Activated T-cell treated with anti-CD3 and anti-CD28 coated beads, Interleukin-2, amount 50 U/mL, for 4 hours (primary cell): Measurements from ENCODE around the gene IRX6. TPM values are rescaled to one million over a fixed set of nuclear protein-coding genes. Genes with fewer than 3 reads are reported as not detected.

Experiments used
- total RNA-seq, 3 donors: library from RNA; stranded (reverse); gene quantifications; one replicate each; pipeline ENCODE4 v1.2.1, GENCODE V29; 2021

The IRX6 gene
- total RNA-seq, 3 donors from 2014 or later = not detected

Other genes starting within 250 kb of the IRX6 start
- under 1 TPM; 0.63 to 0.94 (median 0.87) TPM for gene MMP2, start 155.0 kb downstream of the IRX6 start, total RNA-seq
- 1 to 10 TPM in 1 of 3 donors, under 1 TPM in 2; 0.18 to 1.5 (median 0.79) TPM for gene LPCAT2, start 184.9 kb downstream of the IRX6 start, total RNA-seq
- not detected for gene CAPNS2, start 242.5 kb downstream of the IRX6 start, total RNA-seq